CD4-positive, alpha-beta memory T cell (primary cell): ENCODE data around the gene AXIN1. TPM values are rescaled to one million over a fixed set of nuclear protein-coding genes. Genes with fewer than 3 reads are reported as not detected.
A peak's percentile ranks its signal among the peaks of the same experiment; 100 is the strongest.

ENCODE experiments used
- CTCF ChIA-PET: fragments of 350-600 bp; sonication (Branson Sonifier 250); formaldehyde crosslinking; loops from one replicate; lab custom pipeline; 2021; ENCODE audit warnings: inconsistent platforms; ENCODE audit not compliant: partially characterized antibody; lab: Charles Lee
- POLR2A ChIA-PET: fragments of 350-600 bp; sonication (Branson Sonifier 250); formaldehyde crosslinking; loops from one replicate; lab custom pipeline; 2021; ENCODE audit not compliant: partially characterized antibody; lab: Charles Lee
- DNase-seq, 5 donors: peaks; one replicate each; pipeline versions ENCODE4 v3.0.0 to v3.0.0-alpha.2; 2020 to 2022; ENCODE audit warnings: mixed read lengths in 1 of 5
- H3K27ac ChIP-seq: one replicate; pipeline ENCODE4 v1.7.0; 2013; ENCODE audit warnings: low read depth, low read length
- H3K27me3 ChIP-seq: 2 replicates; pipeline ENCODE4 v1.7.0; 2013; ENCODE audit warnings: mild to moderate bottlenecking, low read length, moderate library complexity; ENCODE audit not compliant: insufficient read depth
- H3K36me3 ChIP-seq: 2 replicates; pipeline ENCODE4 v1.7.0; 2013; ENCODE audit warnings: mild to moderate bottlenecking, low read length, moderate library complexity; ENCODE audit not compliant: insufficient read depth
- H3K4me1 ChIP-seq: 2 replicates; pipeline ENCODE4 v1.7.0; 2013; ENCODE audit warnings: mild to moderate bottlenecking, low read length, moderate library complexity; ENCODE audit not compliant: insufficient read depth
- H3K4me3 ChIP-seq, 2 donors: one replicate each; pipeline ENCODE4 v1.7.0; 2013; ENCODE audit warnings: low read length in 2 of 2, mild to moderate bottlenecking in 1 of 2
- H3K9me3 ChIP-seq, 2 donors: one replicate each; pipeline ENCODE4 v1.7.0; 2013; ENCODE audit warnings: low read length in 2 of 2, control low read depth in 1 of 2; ENCODE audit not compliant: control insufficient read depth in 1 of 2
- H3K27ac Mint-ChIP-seq, 7 donors: one replicate each; pipeline ENCODE4 v1.8.0; 2020 to 2021; ENCODE audit warnings: mixed read lengths in 7 of 7, mild to moderate bottlenecking in 6 of 7, inconsistent platforms in 3 of 7, moderate library complexity in 3 of 7
- H3K27me3 Mint-ChIP-seq, 2 donors: one replicate each; pipeline ENCODE4 v1.8.0; 2020 to 2021; ENCODE audit warnings: mixed read lengths in 2 of 2
- H3K36me3 Mint-ChIP-seq, 2 donors: one replicate each; pipeline ENCODE4 v1.8.0; 2020 to 2021; ENCODE audit warnings: mixed read lengths in 2 of 2, inconsistent platforms in 1 of 2, mild to moderate bottlenecking in 1 of 2
- H3K4me1 Mint-ChIP-seq, 4 donors: one replicate each; pipeline ENCODE4 v1.8.0; 2020 to 2021; ENCODE audit warnings: mixed read lengths in 4 of 4, mild to moderate bottlenecking in 1 of 4
- H3K4me3 Mint-ChIP-seq, 8 donors: one replicate each; pipeline ENCODE4 v1.8.0; 2020 to 2021; ENCODE audit warnings: mixed read lengths in 8 of 8, mild to moderate bottlenecking in 7 of 8, moderate library complexity in 6 of 8, inconsistent platforms in 3 of 8
- H3K9me3 Mint-ChIP-seq, 8 donors: one replicate each; pipeline ENCODE4 v1.8.0; 2020 to 2021; ENCODE audit warnings: mixed read lengths in 8 of 8, mild to moderate bottlenecking in 5 of 8, inconsistent platforms in 3 of 8, moderate library complexity in 1 of 8
- intact Hi-C: fragments of 100-400 bp; cut with micrococcal nuclease; formaldehyde crosslinking; loops from one replicate; pipeline ENCODE4 v1.15.1; 2023
- polyA plus RNA-seq, 2 donors: library from polyadenylated mRNA; unstranded; fragments of 300-500 nt; fragmentation: Illumina TruSeq; gene quantifications; one replicate each; pipeline ENCODE4 v1.2.3, GENCODE V29; 2021
- total RNA-seq, 2 experiments: library from RNA; stranded (reverse); gene quantifications; one replicate each; pipeline ENCODE4 v1.2.3, GENCODE V29; 2021

AXIN1 gene
- total and polyA plus RNA-seq, 4 experiments from 2014 or later = 0.67 to 43.0 (median 23.2) TPM

DNA sequence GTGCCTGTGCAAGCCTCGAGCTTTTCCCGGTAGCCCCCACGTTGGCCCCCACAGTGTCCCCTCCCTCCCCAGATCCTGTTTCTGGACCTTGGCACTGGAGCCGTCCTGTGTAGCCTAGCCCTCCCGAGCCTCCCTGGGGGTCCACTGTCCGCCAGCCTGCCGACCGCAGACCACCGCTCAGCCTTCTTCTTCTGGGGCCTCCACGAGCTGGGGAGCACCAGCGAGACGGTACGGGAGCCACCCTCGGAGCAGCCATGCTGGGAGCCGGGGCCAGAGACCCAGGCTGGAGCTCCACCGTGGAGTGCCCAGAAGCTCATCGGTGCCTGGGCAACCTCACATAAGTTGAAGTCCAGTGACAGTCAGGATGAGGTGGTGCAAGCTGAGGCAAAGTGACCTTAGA is 88.6 kb downstream of the AXIN1 start:
- peaks cover 0 to 13% (median 3%) of the 10 kb centered on the region in 4 donors for H3K4me1 Mint-ChIP-seq
- H3K4me3 ChIP-seq = no peak overlapping the region
- ChIA-PET POLR2A (no interaction called here), CTCF (no interaction called here)
- peaks cover 6% of the 10 kb centered on the region for H3K4me1 ChIP-seq
- no peaks in the 10 kb centered on the region for H3K36me3 ChIP-seq
- intact Hi-C loops = no loop called here
- no peaks in the 10 kb centered on the region for H3K27me3 Mint-ChIP-seq
- H3K9me3 ChIP-seq = no peaks in the 10 kb centered on the region
- H3K27ac ChIP-seq = no peak overlapping the region
- no peaks in the 10 kb centered on the region for H3K9me3 Mint-ChIP-seq
- DNase-seq = peak in 1 of 5 donors; percentile 23
- H3K36me3 Mint-ChIP-seq = peaks cover 18 to 20% of the 10 kb centered on the region in 2 donors
- H3K27me3 ChIP-seq = no peaks in the 10 kb centered on the region
- H3K27ac Mint-ChIP-seq = peak overlapping the region in 1 of 7 donors; percentile 22
- no peak overlapping the region for H3K4me3 Mint-ChIP-seq

DNA sequence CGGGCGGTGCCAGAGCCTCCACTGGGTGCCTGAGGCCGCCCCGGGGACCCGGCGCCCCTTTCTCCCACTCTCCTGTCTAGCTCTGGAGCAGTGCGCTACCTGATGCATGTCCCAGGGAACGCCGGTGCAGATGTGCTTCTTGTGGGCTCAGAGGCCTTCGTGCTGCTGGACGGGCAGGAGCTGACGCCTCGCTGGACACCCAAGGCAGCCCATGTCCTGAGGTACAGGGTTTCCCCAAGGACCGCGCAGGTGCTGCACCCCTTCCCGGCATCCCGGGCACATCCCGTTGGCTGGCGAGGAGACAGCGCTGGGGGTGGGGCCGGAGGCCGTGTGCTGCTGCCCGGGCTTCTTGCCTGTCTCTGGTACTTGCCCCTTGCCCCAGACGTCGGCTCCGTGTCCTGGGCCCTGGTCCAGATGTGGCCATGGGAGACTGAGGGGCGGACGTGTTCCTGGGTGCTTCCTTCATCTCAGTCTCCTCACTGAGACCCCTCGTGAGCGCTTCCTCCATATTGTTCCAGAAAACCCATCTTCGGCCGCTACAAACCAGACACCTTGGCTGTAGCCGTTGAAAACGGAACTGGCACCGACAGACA is 89.2 kb downstream of the AXIN1 start:
- peaks cover 19 to 21% of the 10 kb centered on the region in 2 donors for H3K36me3 Mint-ChIP-seq
- peaks cover 0 to 13% (median 3%) of the 10 kb centered on the region in 4 donors for H3K4me1 Mint-ChIP-seq
- Histone ChIP-seq H3K27me3 (no peaks in the 10 kb centered on the region), H3K36me3 (no peaks in the 10 kb centered on the region), H3K27ac (no peak overlapping the region), H3K4me1 (peaks cover 6% of the 10 kb centered on the region), H3K9me3 (no peaks in the 10 kb centered on the region), H3K4me3 (no peak overlapping the region)
- ChIA-PET POLR2A (interaction anchor here (0.6 kb wide), 1 partner anchor 10 kb away, joined by 3 read pairs; no protein-coding TSS in a partner anchor), CTCF (no interaction called here)
- H3K27ac Mint-ChIP-seq = no peak overlapping the region
- DNase-seq = peak in 1 of 5 donors; percentile 13
- H3K4me3 Mint-ChIP-seq = no peak overlapping the region
- H3K9me3 Mint-ChIP-seq = no peaks in the 10 kb centered on the region
- H3K27me3 Mint-ChIP-seq = no peaks in the 10 kb centered on the region
- intact Hi-C loops = no loop called here

DNA sequence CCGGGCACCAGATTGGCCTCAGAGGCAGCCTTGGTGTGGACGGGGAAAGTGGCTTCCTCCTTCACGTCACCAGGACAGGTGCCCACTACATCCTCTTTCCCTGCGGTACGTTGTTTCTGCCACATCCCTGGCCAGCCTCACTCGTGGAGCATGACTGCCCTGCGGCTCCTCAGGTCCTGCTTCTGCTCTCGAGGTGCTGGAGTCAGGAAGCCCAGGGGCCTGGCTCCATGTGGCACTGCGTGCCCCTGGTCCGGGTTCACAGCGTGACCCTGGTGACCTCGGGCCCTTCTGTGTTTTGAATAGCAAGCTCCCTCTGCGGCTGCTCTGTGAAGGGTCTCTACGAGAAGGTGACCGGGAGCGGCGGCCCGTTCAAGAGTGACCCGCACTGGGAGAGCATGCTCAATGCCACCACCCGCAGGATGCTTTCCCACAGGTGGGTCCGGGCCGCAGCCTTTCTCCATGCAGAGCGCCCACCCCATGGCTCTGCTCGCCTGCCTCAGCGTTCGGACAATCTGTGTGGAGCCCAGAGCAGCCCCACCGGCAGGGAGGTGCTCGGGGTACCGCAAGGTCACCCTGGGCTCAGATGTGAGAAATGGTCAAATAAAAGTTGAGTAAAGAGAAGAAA is 90.3 kb downstream of the AXIN1 start:
- Mint-ChIP-seq H3K4me1 (peaks cover 0 to 13% (median 2%) of the 10 kb centered on the region in 4 donors), H3K27ac (peak overlapping the region in 1 of 7 donors; percentile 24), H3K36me3 (peaks cover 19 to 24% of the 10 kb centered on the region in 2 donors), H3K4me3 (no peak overlapping the region), H3K9me3 (no peaks in the 10 kb centered on the region), H3K27me3 (no peaks in the 10 kb centered on the region)
- Histone ChIP-seq H3K27ac (no peak overlapping the region), H3K4me1 (peaks cover 6% of the 10 kb centered on the region), H3K27me3 (no peaks in the 10 kb centered on the region), H3K36me3 (no peaks in the 10 kb centered on the region), H3K9me3 (no peaks in the 10 kb centered on the region), H3K4me3 (no peak overlapping the region)
- peak in 1 of 5 donors; percentile 37 for DNase-seq
- intact Hi-C loops = no loop called here
- POLR2A ChIA-PET = interaction anchor here (0.6 kb wide), 1 partner anchor 9 kb away, joined by 3 read pairs; no protein-coding TSS in a partner anchor
- CTCF ChIA-PET = no interaction called here

DNA sequence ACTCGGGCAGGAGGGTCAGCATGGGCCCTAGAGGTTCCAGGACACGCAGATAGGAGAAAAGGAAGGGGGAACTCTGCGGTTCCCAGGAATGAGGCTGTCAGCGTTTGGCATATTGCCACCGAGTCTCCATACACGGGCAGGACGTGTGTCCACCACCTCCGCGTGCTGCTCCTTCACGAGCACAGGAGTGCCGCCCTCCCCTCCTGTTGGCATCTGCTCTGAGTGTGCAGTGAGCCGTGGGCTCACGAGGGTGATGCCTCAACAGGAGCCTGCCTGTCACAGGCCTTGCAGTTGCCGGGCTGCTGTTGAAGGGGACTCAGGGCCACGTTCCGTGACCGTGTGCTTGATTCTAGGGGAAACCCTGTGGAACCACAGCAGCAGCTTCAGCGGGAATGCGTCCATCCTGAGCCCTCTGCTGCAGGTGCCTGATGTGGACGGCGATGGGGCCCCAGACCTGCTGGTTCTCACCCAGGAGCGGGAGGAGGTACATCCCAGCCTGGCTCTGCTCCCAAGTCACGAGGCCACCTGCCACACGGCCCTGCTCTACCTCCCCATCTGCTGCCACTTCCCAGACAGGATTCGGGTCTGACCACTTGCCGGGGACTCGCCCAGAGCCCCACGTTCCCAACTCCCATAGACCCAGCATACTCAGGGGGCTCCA is 91.4 kb downstream of the AXIN1 start:
- Histone ChIP-seq H3K4me1 (peaks cover 6% of the 10 kb centered on the region), H3K36me3 (no peaks in the 10 kb centered on the region), H3K27me3 (no peaks in the 10 kb centered on the region), H3K9me3 (no peaks in the 10 kb centered on the region), H3K27ac (no peak overlapping the region), H3K4me3 (no peak overlapping the region)
- Mint-ChIP-seq H3K27me3 (no peaks in the 10 kb centered on the region), H3K4me1 (peaks cover 2 to 14% (median 3%) of the 10 kb centered on the region in 4 donors), H3K4me3 (no peak overlapping the region), H3K27ac (no peak overlapping the region), H3K36me3 (peaks cover 22 to 26% of the 10 kb centered on the region in 2 donors), H3K9me3 (no peaks in the 10 kb centered on the region)
- peak in 1 of 5 donors; percentile 13 for DNase-seq
- intact Hi-C loops = no loop called here
- ChIA-PET CTCF (interaction anchor here (3.3 kb wide), 1 partner anchor 26 kb away, joined by 8 read pairs; the partner anchor contains the start of gene FAM234A), POLR2A (no interaction called here)

DNA sequence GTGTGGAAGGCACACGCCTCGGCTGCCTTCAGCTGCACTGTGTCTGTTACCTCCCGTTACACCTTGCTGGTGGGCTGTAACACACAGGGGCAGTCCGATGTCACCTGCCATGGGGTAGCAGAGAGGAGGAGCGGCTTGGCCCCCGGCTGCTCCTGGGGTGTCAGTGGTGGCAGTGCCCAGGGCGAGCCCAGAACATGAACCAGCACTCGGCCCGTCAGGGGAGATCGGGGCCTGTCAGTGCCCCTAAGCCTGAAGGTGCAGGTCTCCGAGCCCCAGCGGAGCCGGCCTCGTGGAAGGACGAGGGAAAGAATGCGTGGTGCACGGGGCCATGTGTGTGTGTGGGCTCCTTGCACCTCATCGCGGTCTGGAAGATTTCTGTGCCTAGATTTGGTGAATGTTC is 92.2 kb downstream of the AXIN1 start:
- H3K9me3 Mint-ChIP-seq = no peaks in the 10 kb centered on the region
- ChIA-PET CTCF (interaction anchor here (3.3 kb wide), 1 partner anchor 25 kb away, joined by 8 read pairs; the partner anchor contains the start of gene FAM234A), POLR2A (no interaction called here)
- H3K4me1 Mint-ChIP-seq = peaks cover 3 to 11% (median 6%) of the 10 kb centered on the region in 4 donors
- intact Hi-C loops = no loop called here
- Histone ChIP-seq H3K27me3 (no peaks in the 10 kb centered on the region), H3K9me3 (no peaks in the 10 kb centered on the region), H3K4me1 (peaks cover under 1% of the 10 kb centered on the region), H3K36me3 (no peaks in the 10 kb centered on the region), H3K4me3 (no peak overlapping the region), H3K27ac (no peak overlapping the region)
- H3K27me3 Mint-ChIP-seq = no peaks in the 10 kb centered on the region
- DNase-seq = peak in 1 of 5 donors; percentile 17
- H3K27ac Mint-ChIP-seq = peak overlapping the region in 1 of 7 donors; percentile 48
- no peak overlapping the region for H3K4me3 Mint-ChIP-seq
- peaks cover 27 to 31% of the 10 kb centered on the region in 2 donors for H3K36me3 Mint-ChIP-seq

DNA sequence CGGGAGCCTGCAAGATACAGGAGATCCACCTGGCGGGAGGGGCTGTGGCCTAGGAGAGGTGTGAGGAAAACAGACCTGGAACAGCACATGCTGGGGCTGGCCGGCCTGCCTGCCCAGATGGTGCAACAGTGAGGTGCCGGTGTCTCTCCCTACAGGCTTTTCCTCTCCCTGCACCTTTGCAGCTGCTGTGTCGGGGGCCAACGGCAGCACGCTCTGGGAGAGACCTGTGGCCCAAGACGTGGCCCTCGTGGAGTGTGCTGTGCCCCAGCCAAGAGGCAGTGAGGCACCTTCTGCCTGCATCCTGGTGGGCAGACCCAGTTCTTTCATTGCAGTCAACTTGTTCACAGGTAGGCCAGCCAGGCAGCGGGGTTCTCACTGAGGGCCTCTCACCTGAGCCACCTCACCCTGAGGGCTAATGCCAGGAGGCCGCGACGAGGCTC is 92.7 kb downstream of the AXIN1 start:
- H3K36me3 Mint-ChIP-seq = peaks cover 27 to 33% of the 10 kb centered on the region in 2 donors
- H3K4me3 ChIP-seq = no peak overlapping the region
- CTCF ChIA-PET = interaction anchor here (3.3 kb wide), 1 partner anchor 25 kb away, joined by 8 read pairs; the partner anchor contains the start of gene FAM234A
- intact Hi-C loops = no loop called here
- H3K9me3 ChIP-seq = no peaks in the 10 kb centered on the region
- no peaks in the 10 kb centered on the region for H3K36me3 ChIP-seq
- H3K27me3 Mint-ChIP-seq = no peaks in the 10 kb centered on the region
- H3K27me3 ChIP-seq = no peaks in the 10 kb centered on the region
- POLR2A ChIA-PET = no interaction called here
- no peak overlapping the region for H3K27ac Mint-ChIP-seq
- no peak overlapping the region for H3K27ac ChIP-seq
- DNase-seq = peak in 1 of 5 donors; percentile 2
- H3K9me3 Mint-ChIP-seq = no peaks in the 10 kb centered on the region
- H3K4me3 Mint-ChIP-seq = no peak overlapping the region
- peaks cover 3 to 15% (median 7%) of the 10 kb centered on the region in 4 donors for H3K4me1 Mint-ChIP-seq
- no peaks in the 10 kb centered on the region for H3K4me1 ChIP-seq

DNA sequence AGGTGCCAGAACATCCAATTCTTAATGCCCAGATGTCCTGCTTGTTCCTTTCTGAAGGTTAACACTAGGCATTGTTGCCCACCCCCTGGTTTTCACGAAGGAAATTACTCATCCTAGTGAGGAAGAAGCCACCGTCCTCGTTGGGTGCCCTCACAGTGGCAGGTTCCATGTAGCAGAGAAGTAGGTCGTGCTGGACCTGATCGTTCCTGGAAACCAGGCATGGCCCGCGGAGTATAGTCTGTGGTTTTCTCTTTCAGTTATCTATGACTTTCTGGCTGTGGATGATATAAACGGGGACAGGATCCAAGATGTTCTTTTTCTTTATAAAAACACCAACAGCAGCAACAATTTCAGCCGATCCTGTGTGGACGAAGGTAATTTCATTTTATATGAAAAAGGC is 93.3 kb downstream of the AXIN1 start:
- Mint-ChIP-seq H3K27me3 (no peaks in the 10 kb centered on the region), H3K4me1 (peaks cover 5 to 21% (median 9%) of the 10 kb centered on the region in 4 donors), H3K4me3 (no peak overlapping the region), H3K27ac (peak overlapping the region in 1 of 7 donors; percentile 3), H3K9me3 (no peaks in the 10 kb centered on the region), H3K36me3 (peaks cover 27 to 33% of the 10 kb centered on the region in 2 donors)
- POLR2A ChIA-PET = no interaction called here
- DNase-seq = peak in 1 of 5 donors; percentile 7
- peaks cover under 1% of the 10 kb centered on the region for H3K4me1 ChIP-seq
- no peak overlapping the region for H3K27ac ChIP-seq
- CTCF ChIA-PET = interaction anchor here (3.3 kb wide), 1 partner anchor 24 kb away, joined by 8 read pairs; the partner anchor contains the start of gene FAM234A
- no peaks in the 10 kb centered on the region for H3K27me3 ChIP-seq
- H3K4me3 ChIP-seq = no peak overlapping the region
- H3K36me3 ChIP-seq = no peaks in the 10 kb centered on the region
- no peaks in the 10 kb centered on the region for H3K9me3 ChIP-seq
- intact Hi-C loops = no loop called here
